Effector memory CD4-positive, alpha-beta T cell (primary cell): Measurements from ENCODE around the gene S100A8.

Experiments used
- DNase-seq, 3 donors: peaks; one replicate each; pipeline ENCODE4 v3.0.0-alpha.2; 2020
- H3K27ac ChIP-seq: 2 replicates; pipeline ENCODE4 v1.7.0; 2013; ENCODE audit warnings: mild to moderate bottlenecking, low read length, moderate library complexity; ENCODE audit not compliant: insufficient read depth, poor library complexity, severe bottlenecking
- H3K27me3 ChIP-seq: replicated peaks from 2 replicates; pipeline ENCODE4 v1.7.0; 2013; ENCODE audit warnings: mild to moderate bottlenecking, low read length; ENCODE audit not compliant: insufficient read depth, control insufficient read depth, poor library complexity, severe bottlenecking
- H3K36me3 ChIP-seq: 2 replicates; pipeline ENCODE4 v1.7.0; 2013; ENCODE audit warnings: mild to moderate bottlenecking, low read length, moderate library complexity; ENCODE audit not compliant: control insufficient read depth, insufficient read depth
- H3K4me1 ChIP-seq: 2 replicates; pipeline ENCODE4 v1.7.0; 2013; ENCODE audit warnings: low read length, mild to moderate bottlenecking; ENCODE audit not compliant: control insufficient read depth, insufficient read depth, poor library complexity, severe bottlenecking
- H3K4me3 ChIP-seq: 2 replicates; pipeline ENCODE4 v1.7.0; 2013; ENCODE audit warnings: low read length, low read depth, mild to moderate bottlenecking; ENCODE audit not compliant: insufficient read depth, poor library complexity, severe bottlenecking
- H3K9me3 ChIP-seq: 2 replicates; pipeline ENCODE4 v1.7.0; 2013; ENCODE audit warnings: mild to moderate bottlenecking, low read length, moderate library complexity; ENCODE audit not compliant: control insufficient read depth

S100A8 gene

DNA sequence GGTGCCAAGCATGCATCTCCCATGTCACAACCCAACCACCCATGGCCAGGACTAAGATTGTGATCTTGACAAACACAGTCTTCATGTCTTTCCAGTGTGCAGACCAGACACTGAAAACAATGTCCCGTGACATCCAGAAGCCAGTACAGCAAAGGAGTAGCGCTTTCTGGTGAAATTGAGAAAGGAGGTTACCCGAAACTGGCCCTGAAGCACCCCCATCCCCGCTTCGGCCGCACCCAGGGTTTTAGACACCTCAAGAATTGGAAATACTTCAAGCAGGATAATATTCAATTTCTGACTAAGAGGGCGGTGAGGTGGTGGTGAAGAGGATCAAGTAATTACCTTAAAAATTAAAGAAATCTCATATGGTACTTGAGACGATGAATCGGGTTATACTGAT lies 10.6 kb upstream of the S100A8 start:
- Histone ChIP-seq H3K27me3 (no peaks in the 10 kb centered on the region), H3K9me3 (no peaks in the 10 kb centered on the region), H3K27ac (no peak overlapping the region), H3K4me1 (no peaks in the 10 kb centered on the region), H3K36me3 (no peaks in the 10 kb centered on the region), H3K4me3 (no peak overlapping the region)
- DNase-seq = no peak

DNA sequence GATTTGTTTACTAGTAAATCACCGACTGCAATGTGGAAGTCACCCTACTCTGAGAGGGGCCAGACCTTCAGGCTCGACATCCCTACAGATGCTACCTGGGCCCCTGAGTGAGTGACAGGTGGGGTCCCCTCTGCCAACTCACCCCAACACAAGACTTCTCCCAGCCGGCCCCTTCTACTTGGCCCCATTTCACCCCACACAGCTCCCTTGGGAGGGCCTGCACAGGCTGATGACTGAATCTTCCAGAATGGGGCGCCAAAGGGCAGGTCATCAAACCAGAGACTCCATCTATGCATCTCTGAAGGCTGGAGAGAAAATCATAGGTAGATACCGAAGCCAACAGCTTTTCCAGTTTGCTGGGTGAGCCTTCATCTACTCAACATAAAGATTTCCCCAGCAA lies 9.4 kb upstream of the S100A8 start:
- Histone ChIP-seq H3K36me3 (no peaks in the 10 kb centered on the region), H3K4me1 (no peaks in the 10 kb centered on the region), H3K9me3 (no peaks in the 10 kb centered on the region), H3K4me3 (no peak overlapping the region), H3K27ac (no peak overlapping the region), H3K27me3 (no peaks in the 10 kb centered on the region)
- no peak for DNase-seq

DNA sequence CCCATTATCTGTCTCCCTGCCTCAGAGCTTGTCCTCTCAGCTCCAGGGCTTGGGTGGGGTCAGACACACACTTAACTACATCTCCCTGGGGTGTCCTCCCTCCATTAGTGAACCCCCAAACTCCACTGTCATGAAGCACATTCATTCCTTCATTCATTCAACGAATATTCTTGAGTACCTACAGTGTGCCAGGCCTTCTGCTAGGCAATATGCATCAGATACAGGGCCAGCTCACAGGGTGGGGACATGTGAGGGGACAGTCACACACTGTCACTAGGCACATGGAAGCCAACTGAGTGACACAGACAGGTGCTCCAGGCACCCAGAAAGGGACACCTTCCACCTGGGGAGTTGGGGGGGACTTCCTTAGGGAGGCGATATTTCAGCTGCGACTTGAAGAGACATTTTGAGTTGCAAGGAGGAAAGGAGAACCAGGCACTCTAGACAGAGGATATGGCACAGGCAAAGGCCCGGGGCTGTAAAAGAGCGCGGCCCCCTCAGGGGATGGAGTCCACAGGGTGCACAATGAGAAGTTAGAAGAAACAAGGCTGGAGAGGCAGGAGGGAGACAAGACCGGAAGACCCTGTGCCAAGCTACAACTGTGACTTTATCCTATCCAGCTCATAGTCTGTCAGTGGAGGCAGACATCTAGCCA lies 8.7 kb upstream of the S100A8 start:
- Histone ChIP-seq H3K27ac (no peak overlapping the region), H3K4me1 (no peaks in the 10 kb centered on the region), H3K27me3 (no peaks in the 10 kb centered on the region), H3K9me3 (no peaks in the 10 kb centered on the region), H3K36me3 (no peaks in the 10 kb centered on the region), H3K4me3 (no peak overlapping the region)
- no peak for DNase-seq

DNA sequence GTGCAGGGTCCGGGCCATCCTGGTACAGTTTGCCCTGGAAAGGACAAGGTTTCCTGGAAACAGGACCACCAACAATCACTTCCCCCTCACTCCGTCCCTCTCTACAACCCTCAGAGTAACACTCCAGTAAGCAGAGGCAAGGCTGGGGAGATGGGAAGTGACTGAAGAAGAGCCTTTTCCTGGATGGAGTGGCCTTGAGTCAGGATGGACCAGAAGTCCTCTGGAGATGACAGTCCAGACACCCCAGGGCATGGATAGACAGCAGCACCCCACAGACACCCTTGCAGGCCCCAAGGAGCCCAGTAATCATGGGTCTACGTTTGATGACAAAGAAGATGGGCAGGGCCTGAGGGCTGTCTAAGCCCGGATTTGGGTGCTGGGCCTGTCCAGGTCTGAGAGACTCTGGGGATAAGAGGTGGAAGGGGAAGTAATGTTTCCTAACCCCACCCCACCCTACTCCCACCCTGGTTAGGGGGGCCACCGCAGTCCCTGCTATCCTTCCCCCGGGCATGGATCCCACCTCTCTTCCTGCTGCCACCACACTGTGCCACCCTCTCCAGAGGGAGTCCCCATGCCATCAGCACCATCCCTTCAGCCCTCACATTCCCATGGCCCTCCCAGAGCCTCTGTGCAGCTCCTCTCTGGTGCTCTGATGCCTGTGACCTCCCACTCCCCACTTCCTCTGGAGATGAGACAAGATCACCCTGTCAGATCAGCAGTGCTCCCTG lies 7.2 kb upstream of the S100A8 start:
- Histone ChIP-seq H3K4me3 (no peak overlapping the region), H3K27me3 (no peaks in the 10 kb centered on the region), H3K27ac (no peak overlapping the region), H3K36me3 (no peaks in the 10 kb centered on the region), H3K9me3 (no peaks in the 10 kb centered on the region), H3K4me1 (no peaks in the 10 kb centered on the region)
- DNase-seq = no peak

DNA sequence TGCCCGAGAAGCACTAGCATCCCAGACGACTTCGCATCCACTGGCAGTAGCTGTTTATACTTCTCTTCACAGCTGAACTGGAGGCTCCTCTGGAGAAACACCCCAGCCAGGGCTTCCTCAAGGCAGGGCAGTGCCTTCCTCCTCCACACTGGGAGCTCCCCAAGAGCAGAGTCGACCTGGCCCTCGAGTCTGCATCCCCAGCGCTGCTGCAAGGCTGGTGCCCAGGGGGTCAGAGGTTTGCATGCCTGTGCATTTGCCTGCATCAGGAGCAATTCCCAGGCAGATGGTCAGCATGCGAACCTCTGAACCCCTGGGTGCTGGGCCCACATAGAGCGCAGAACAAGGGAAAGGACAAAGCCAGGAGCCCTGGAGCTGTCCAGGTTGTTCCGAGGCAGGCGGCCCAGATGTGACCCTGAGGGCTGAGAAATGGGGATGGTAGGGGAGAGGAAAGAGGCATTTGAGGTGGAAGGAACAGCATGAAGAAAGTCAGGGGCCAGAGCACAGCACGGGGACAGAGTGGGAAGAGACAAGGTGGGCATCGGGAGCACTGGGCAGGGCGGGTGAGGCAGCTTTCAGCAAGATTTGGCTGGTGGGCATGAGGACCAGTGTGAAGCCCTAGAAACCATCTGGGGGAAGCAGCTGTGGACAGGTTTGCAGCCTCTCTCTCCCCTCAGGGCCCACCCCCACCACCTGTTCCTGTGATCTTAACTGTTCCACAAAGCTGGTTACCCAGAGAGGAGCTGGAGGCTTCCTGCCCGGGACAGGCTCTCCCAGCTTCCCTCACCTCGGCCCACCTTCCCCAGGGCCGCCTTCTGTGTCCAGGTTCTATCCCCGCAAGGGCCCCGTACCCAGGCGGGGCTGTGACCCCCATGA lies 6.4 kb upstream of the S100A8 start:
- DNase-seq = no peak
- H3K36me3 ChIP-seq = no peaks in the 10 kb centered on the region
- H3K27me3 ChIP-seq = no peaks in the 10 kb centered on the region
- no peaks in the 10 kb centered on the region for H3K9me3 ChIP-seq
- no peak overlapping the region for H3K4me3 ChIP-seq
- H3K27ac ChIP-seq = no peak overlapping the region
- H3K4me1 ChIP-seq = no peaks in the 10 kb centered on the region

DNA sequence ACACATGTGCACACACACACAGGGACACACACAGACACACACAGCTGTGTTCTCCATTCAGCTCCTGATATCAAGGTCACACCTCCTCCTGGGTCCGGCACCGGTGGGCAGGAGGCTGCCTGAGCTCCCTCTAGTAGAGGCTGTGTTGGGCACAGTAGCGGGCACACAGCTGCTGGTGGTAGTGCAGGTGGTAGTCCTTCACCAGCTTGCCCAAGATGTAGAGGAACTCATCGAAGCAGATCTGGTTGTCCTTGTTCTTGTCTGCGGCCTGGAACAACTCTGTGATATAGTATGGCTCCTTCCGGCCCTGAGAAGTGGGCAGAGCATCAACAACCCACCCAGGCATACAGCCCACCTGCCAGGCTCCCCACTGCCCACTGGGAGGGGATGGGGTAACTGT lies 5.6 kb upstream of the S100A8 start:
- Histone ChIP-seq H3K36me3 (no peaks in the 10 kb centered on the region), H3K9me3 (no peaks in the 10 kb centered on the region), H3K27ac (no peak overlapping the region), H3K27me3 (no peaks in the 10 kb centered on the region), H3K4me1 (no peaks in the 10 kb centered on the region), H3K4me3 (no peak overlapping the region)
- no peak for DNase-seq

DNA sequence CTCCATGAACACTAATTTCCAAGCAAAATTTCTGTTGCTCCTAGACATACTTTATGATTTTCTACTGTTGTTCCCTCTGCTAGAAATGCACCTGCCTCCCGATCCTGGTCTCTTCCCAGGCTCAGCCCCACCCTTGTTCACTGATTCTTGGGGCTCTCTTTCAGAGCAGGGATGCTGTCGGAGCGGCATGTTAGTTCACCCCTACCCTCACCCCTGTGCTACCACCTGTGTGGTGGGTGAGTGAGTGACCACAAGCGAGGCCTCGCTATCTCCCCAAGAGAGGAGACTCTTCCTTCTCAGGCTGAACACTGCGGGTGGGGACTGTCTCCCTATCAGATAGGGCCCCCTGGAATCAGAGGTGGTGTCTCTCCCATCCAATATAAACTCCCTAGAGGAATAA lies 4.9 kb upstream of the S100A8 start:
- no peak for DNase-seq
- Histone ChIP-seq H3K27me3 (no peaks in the 10 kb centered on the region), H3K4me1 (no peaks in the 10 kb centered on the region), H3K27ac (no peak overlapping the region), H3K36me3 (no peaks in the 10 kb centered on the region), H3K9me3 (no peaks in the 10 kb centered on the region), H3K4me3 (no peak overlapping the region)

DNA sequence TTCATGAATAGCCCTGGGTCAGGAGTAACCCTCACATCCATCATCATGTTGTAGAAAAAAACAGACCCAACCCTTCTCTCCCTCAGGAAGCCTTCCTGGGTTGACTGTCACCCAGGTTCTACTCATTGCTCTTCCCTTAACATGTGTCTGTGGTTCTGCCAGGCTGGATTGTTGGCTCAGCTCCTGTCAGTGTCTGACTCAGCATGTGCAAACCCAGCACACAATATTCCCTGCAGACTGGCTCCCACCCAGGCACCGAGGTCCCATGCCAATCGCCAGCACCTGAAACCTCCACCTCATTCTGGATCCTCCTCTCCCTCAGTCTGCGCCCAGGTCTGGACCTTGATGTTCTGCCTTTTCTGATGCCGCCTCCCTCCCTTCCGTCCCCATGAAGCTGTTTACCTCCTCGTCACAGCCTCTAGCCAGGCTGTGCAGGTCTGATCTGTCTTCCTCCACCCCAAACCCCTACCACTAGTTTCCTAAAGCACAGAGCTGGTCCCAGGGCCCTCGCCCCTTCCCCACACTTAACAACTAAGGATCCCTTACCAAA lies 4.3 kb upstream of the S100A8 start:
- H3K36me3 ChIP-seq = no peaks in the 10 kb centered on the region
- no peaks in the 10 kb centered on the region for H3K4me1 ChIP-seq
- no peaks in the 10 kb centered on the region for H3K9me3 ChIP-seq
- H3K27me3 ChIP-seq = no peaks in the 10 kb centered on the region
- H3K4me3 ChIP-seq = no peak overlapping the region
- no peak overlapping the region for H3K27ac ChIP-seq
- DNase-seq = no peak

DNA sequence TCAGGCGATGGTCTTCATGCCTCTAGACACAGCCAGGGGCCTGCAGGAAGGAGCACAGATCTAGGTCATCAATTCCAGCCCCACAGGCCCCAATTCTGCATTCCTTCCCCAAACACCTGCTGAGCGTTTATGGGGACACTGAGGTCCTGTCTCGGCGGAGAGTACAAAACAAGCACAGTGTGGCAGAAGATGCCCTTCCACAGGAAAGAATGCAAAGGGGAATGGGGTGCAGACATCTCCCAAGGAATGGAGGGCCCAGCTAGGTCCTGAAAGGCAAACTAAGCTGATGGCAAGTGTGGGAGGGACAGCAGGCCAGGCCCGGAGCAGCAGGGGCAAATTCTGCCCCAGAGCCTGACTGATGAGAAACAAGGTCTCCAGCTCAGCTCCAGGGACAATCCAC lies 3.5 kb upstream of the S100A8 start:
- Histone ChIP-seq H3K9me3 (no peaks in the 10 kb centered on the region), H3K27me3 (no peaks in the 10 kb centered on the region), H3K36me3 (no peaks in the 10 kb centered on the region), H3K4me1 (no peaks in the 10 kb centered on the region), H3K27ac (no peak overlapping the region), H3K4me3 (no peak overlapping the region)
- DNase-seq = no peak

DNA sequence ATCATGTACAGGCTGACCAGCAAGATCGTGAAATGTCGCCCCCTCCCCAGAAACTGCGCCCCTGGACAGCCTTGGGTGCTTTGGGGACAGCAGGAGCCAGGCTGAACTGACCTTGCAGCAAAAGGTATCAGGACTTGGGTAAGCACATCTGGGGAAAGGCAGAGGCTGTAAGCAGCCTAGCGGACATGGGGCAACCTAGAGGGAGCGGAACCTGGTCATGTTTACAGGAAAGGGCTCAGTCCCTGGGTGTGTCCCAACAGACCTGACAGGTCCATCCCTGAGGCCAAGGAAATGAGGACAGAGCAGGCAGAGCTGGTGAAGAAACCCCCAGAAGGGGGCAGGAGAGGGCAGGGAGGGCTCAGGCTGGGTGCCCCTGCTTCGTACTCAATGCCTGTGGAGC lies 3.1 kb upstream of the S100A8 start:
- no peaks in the 10 kb centered on the region for H3K9me3 ChIP-seq
- H3K27ac ChIP-seq = no peak overlapping the region
- no peaks in the 10 kb centered on the region for H3K4me1 ChIP-seq

More for the DNA sequence above, 3.1 kb upstream of the S100A8 start:
- DNase-seq = no peak
- Histone ChIP-seq H3K36me3 (no peaks in the 10 kb centered on the region), H3K27me3 (no peaks in the 10 kb centered on the region), H3K4me3 (no peak overlapping the region)
